GM21423 (cell line): ENCODE results near the gene JOSD1.
"Not testable (repeated sequence)": the region's sequence is repeated elsewhere in the genome, so short reads cannot be mapped to it uniquely, and the experiment has no call there.

Source experiments
- ATAC-seq: cut with Tn5 transposase; IDR thresholded peaks from one replicate; pipeline ENCODE4 v1.9.1; 2021; ENCODE audit warnings: mild to moderate bottlenecking, moderate library complexity; ENCODE audit not compliant: unreplicated experiment

The JOSD1 gene

GRCh38 chr22:38694049-38694448 lies 6.7 kb downstream of the JOSD1 start:
- no peak for ATAC-seq

DNA sequence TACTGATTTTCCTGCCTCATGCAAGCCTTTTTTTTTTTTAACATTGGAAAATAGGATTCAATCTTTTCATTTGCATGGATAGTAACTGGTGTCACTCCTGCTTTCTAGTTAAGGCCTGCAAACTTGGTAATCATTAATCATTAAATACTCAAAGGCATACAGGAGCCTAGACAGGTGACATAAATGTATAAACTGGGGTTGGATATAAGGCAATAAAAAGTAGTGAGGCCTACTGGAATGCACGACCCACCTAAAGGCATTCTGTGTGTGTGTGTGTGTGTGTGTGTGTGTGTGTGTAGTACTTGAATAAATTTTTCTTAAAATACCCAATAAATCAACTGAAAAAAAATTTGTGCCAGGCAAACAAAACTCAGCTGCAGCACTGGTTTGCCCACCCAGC lies 11.1 kb downstream of the JOSD1 start:
- no peak for ATAC-seq

DNA sequence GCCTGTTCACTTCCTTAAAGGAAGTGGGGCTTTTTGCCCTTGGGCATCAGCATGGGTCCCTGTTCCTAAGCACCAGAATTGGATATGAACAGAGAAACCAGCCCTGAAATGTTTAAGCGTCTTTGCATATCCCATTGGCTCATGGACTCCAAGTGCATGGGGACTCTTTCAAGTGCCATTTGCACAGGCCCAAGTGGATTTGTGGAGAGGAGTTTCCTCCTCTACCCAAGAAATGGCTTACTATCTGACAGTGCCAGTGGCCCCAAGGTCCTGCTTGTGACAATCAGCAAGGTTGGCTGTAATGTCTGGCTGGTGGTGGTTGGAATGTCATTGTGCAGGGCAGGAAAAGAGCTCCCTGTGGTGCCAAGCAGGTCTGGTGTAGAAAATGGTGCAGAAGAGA lies 15.0 kb downstream of the JOSD1 start:
- no peak for ATAC-seq

- ATAC-seq, result no peak
Measured at GRCh38 chr22:38684895-38685294, 15.8 kb downstream of the JOSD1 start.

GRCh38 chr22:38681582-38682335 lies 19.0 kb downstream of the JOSD1 start, which contains the start of gene TOMM22:
Gene TOMM22 (plus strand): TSS chr22:38681957. CDS start chr22:38681979, 22 bp downstream.
- ATAC-seq, result peak; percentile 91

DNA sequence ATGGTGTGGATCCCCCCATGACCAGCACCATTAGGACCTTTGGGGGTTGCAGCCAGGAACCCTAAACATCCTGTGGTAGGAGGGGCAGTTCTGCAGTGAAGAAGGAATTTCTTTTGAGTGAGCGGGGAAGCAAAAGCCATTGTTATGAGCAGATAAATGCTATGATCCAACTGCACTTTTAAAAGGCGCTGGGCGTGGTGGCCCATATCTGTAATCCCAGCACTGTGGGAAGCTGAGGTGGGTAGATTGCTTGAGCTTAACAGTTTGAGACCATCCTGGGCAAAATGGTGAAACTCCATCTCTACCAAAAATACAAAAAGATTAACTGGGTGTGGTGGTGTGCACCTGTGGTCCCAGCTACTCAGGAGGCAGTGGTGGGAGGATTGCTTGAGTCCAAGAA lies 24.9 kb downstream of the JOSD1 start:
- no peak for ATAC-seq

- no peak for ATAC-seq
Measured at GRCh38 chr22:38674888-38675287, 25.9 kb downstream of the JOSD1 start.

GRCh38 chr22:38657045-38657909 lies 43.5 kb downstream of the JOSD1 start:
- peak; percentile 28 for ATAC-seq

GRCh38 chr22:38656256-38657044 lies 44.3 kb downstream of the JOSD1 start, which contains the start of the genes CBY1 and FAM227A:
Gene CBY1 (plus strand): TSS chr22:38656638. CDS start chr22:38668055, 11,417 bp downstream.
Gene FAM227A (minus strand): TSS chr22:38656392. CDS start chr22:38650168, 6,224 bp downstream.
- ATAC-seq, result peak; percentile 74

- ATAC-seq, result no peak
Measured at GRCh38 chr22:38655519-38656255, 45.1 kb downstream of the JOSD1 start.

- ATAC-seq, result no peak
Measured at GRCh38 chr22:38653741-38654140, 47.0 kb downstream of the JOSD1 start.

GRCh38 chr22:38652859-38653258 lies 47.9 kb downstream of the JOSD1 start:
- ATAC-seq, result no peak

DNA sequence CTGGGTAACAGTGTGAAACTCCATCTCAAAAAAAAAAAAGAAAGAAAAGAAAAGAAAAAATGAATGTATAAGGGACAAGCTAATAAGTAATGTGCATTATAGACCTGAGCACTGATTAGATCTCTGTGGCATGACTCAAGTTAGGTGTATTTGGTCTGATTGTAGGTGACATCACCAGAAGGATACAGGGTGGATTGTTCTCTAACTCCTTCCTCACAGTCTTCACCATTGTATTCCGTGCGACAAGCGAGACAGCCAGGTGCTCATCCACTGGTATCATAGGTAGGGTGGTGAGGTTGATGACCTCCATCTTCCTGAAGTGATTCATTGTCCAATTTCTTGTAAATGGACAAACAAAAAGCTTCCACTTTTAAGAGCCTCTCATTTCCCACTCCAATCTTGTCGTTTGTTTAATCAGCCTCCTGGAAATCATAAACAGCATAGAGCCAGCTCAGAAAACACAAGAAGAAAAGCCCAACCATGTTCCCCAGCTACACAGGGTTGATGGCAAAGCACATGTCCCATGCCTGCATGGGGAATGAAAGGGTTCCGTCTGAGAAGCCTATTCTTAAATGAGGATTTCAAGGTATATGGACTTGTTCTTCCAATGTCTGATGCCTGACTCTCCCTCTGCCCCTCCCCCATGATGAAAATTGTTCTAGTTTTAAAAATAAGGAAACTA lies 50.8 kb downstream of the JOSD1 start:
- no peak for ATAC-seq

DNA sequence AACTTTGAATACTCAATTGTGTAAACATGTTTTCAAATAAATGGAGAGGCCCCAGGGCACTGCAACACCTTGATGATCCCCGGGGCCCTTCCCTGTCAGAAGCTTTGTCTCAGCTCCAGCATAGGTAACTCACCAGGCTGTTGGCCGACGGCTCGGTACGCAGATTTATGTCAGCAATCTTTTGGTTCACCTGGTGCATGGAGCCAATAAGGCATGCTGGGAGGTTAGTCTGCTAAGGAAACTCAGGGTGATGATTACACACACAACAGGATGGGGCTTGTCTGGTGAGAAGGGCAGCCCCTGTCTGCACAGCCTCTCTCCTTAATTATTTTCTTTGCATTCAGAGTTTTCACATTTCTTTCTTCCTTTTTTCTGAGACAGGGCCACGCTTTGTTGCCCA lies 55.3 kb downstream of the JOSD1 start:
- no peak for ATAC-seq

DNA sequence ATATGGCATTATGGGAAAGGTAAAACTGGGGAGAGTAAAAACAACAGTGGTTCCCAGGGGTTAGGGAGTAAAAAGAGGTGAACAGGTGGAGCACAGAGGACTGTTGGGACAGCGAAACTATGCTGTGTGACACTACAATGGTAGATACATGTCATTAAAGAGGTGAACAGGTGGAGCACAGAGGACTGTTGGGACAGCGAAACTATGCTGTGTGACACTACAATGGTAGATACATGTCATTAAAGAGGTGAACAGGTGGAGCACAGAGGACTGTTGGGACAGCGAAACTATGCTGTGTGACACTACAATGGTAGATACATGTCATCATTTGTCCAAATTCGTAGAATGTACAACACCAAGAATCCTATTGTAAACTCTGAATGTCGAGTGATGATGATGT lies 56.5 kb downstream of the JOSD1 start:
- not testable (repeated sequence) for ATAC-seq

DNA sequence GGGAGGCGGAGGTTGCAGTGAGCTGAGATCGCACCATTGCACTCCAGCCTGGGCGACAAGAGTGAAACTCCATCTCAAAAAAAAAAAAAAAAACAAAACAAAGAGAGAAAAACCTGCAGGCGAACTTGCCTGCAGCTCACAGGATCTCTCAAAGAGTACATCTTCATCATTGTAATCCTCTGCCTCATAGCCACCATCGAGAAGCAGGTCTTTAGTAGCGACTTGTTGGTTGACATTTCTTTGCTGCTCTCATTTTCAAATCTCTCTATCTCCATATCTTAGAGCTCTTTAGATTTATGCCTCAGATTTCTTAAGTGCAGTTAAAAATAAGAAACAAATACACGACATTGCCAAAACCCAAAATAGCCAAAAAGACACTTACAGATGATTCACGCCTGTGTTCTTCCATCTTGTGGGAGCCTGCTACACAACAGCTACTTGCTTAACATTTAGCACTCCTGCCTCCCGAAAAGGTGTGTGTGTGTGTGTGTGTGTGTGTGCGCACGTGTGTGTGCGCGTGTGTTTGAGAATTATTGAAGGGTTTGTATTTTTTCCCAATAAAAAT lies 59.2 kb downstream of the JOSD1 start:
- no peak for ATAC-seq

DNA sequence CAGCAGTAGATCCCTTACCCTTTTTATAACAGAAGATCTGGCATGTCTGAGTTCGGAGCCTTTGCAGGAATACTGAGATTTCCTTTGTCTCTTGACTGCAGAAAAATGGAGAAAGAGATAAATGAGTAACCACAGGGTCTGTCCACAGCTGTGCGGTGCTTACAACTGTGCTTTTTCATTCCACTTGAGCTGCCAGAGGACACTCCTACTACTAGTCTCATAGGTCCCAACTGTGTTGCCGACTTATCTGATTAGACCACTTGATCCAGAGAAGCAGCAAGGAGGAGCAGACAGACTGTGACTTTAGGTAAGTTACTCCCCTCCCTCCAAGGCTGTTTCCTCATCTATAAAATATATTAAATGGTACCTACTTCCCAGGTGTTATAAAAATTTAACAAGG lies 62.0 kb downstream of the JOSD1 start:
- no peak for ATAC-seq

DNA sequence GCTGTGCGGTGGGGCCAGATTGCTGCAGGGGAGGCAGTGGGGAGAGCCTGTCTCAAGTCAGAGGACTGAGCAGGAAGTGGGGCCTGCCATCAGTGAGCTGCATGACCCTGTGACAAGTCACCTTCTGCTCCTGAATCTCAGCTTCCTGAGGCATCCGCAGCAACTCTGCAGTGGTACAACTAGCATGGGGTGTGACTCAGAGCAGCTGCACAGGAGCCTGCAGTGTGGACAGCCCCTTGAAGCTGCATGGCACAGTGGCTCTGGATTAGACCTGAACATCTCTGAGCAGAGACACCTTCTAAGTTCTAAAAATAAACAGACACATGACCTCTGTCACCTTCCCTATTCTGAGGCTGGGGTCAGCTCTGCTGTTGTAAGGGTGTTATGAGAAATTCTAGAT lies 62.5 kb downstream of the JOSD1 start:
- ATAC-seq, result no peak
